T-helper 1 cell treated with Interleukin-12 subunit alpha and Interleukin-12 subunit beta and Interleukin-4 antibody, amounts not matched to agents 30 ng/mL and 1 ng/mL, for 36 hours (primary cell): ENCODE results near the gene RPTOR. TPM values are rescaled to one million over a fixed set of nuclear protein-coding genes. Genes with fewer than 3 reads are reported as not detected.

Experiments used
- intact Hi-C: fragments of 100-400 bp; cut with micrococcal nuclease; formaldehyde crosslinking; loops from one replicate; pipeline ENCODE4 v1.15.1; 2024
- total RNA-seq: library from RNA; stranded (reverse); gene quantifications from 2 replicates; pipeline ENCODE4 v1.2.3, GENCODE V29; 2022

RPTOR gene
- total RNA-seq, 1 donor from 2014 or later: 75.6 TPM

GRCh38 chr17:80773243-80773991 is 228.8 kb downstream of the RPTOR start:
- intact Hi-C loops: loop anchor here (1.0 kb wide), 1 partner anchor 8 kb away; no protein-coding TSS in a partner anchor

DNA sequence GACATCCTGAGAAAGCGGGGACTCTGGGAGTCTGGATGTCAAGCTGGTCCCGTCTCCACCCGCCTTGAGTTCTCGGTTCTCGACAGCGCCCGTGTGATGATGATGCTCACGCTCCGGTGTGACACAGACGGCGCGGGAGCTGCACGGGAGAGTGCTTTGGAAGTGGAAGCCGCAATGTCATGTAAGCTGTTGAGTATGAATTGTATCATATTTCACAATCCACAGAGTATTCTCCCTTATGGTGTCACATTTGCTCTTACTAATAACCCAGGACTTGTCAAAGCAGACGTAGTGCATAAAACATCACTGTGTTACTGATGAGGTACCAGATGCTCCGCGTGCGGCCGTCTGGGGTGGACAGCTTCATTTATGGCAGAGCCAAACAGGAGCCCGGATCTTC is 229.5 kb downstream of the RPTOR start:
- intact Hi-C loops: no loop called here

GRCh38 chr17:80774643-80775281 is 230.1 kb downstream of the RPTOR start:
- intact Hi-C loops: loop anchor here (1.0 kb wide), 1 partner anchor 9 kb away; no protein-coding TSS in a partner anchor

DNA sequence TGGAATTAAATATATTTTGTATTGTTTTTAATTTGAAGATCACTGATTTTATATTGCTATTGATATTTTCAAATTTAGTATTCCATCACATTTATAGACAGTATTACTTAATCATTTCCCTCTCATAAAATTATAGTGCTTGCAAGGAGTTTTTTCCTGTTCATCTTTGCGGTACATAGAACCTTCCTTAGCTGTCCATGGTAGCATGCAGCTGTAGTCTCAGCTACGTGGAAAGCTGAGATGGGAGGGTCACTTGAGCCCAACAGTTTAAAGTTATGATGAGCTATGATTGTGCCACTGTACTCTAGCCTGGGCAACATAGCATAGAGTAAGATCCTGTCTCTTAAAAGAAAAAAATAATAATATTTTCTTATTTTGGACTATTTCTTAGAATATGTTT is 231.2 kb downstream of the RPTOR start:
- intact Hi-C loops: loop anchor here (1.0 kb wide), 1 partner anchor 11 kb away; no protein-coding TSS in a partner anchor

- intact Hi-C loops: no loop called here
Observed at GRCh38 chr17:80777274-80777673, 232.6 kb downstream of the RPTOR start.

- intact Hi-C loops: no loop called here
Observed at GRCh38 chr17:80778716-80779115, 234.1 kb downstream of the RPTOR start.

DNA sequence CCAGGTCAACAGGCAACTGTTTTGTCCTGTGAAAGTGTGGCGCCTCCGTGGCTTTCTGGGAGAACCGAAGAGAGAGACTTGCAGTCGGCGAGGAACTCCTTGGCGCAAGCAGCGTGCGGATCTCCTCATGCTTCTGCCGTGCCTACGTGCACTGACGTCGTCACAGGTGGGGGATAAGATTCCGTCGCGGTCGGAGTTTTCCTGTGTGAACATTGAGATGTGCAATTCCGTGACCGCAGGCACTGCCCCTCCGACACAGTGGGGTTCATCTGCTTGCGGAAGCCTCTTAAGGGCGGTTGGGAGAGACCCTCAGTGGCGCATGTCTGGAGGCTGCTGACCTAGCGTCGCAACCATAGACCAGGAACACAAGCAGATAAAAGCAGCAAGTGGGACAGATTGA is 234.7 kb downstream of the RPTOR start:
- intact Hi-C loops: no loop called here

GRCh38 chr17:80779961-80780380 is 235.3 kb downstream of the RPTOR start:
- intact Hi-C loops: loop anchor here (2.0 to 10.0 kb wide), 3 partner anchors 48 to 305 kb away; partner anchors contain the start of gene NPTX1

GRCh38 chr17:80780381-80781198 is 236.0 kb downstream of the RPTOR start:
- intact Hi-C loops: loop anchor here (1.0 to 10.0 kb wide), 4 partner anchors 7 to 306 kb away; partner anchors contain the start of gene NPTX1

- intact Hi-C loops: loop anchor here (1.0 to 10.0 kb wide), 4 partner anchors 8 to 306 kb away; partner anchors contain the start of gene NPTX1
Observed at GRCh38 chr17:80781211-80781610, 236.6 kb downstream of the RPTOR start.

DNA sequence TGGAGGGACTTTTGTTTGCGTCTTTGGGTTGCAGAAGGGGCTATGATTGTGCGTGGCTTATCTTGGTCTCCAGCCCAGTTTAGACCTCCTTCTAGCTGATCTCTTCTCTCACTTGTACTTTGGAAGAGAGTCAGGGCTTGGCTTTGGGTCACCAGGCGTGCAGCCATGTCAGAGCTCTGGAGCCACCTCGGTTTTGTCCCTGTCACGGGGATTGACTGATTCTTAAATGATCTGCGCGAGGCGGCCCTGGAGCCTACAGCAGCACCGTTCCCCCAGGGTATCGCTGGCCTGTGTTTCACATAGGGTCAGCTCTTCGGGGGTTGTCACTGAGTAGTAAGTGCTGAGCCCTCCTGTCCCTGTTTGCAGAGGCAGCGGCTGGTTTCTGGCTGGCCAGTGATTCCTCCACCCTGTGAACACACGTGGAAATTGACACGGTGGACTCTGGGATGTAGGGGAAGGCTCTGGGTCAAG is 237.2 kb downstream of the RPTOR start:
- intact Hi-C loops: loop anchor here (1.0 to 10.0 kb wide), 5 partner anchors 9 to 307 kb away; partner anchors contain the start of gene NPTX1

DNA sequence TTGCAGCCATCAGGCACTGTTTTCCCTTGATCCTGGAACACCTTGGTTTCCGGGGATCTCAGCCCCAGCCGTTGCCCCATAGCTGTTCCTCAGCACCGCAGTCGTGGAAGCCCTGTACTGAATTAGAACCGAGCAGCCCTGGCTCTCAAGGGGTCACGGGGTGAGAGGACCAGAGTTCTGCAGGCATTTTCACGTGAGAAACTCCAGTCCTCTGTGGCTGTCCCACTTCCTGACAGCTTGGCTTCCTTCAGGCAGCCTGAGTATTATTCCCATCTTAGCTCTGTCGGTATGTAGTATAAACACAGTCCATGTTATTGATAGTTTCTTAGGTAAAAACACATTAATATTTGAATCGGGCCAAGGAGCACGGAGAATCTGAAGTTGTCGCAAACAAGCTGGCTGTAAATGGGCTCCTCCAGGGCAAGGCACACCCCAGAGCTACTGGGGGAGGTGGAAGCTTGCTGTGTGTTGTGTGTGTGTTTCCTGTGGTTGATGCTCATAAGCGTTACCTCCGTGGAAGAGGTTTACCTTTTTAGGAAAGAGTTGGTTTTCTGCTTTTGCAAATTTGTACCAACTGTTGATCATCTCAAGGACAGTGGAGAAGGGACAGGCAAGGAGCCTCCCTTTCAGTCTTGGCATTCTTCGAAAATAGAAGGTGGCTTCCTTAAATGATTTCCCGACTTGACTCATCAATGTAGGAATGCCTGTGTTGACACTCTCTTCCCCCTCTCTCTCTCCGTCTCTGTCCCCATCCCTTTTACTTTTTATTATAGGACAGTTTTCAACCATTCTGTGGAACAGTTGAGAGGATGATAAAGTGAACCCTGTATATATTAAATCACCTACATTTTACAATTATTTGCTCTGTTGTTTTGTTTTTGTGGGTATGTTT is 238.1 kb downstream of the RPTOR start:
- intact Hi-C loops: loop anchor here (1.0 to 10.0 kb wide), 5 partner anchors 9 to 308 kb away; partner anchors contain the start of gene NPTX1

DNA sequence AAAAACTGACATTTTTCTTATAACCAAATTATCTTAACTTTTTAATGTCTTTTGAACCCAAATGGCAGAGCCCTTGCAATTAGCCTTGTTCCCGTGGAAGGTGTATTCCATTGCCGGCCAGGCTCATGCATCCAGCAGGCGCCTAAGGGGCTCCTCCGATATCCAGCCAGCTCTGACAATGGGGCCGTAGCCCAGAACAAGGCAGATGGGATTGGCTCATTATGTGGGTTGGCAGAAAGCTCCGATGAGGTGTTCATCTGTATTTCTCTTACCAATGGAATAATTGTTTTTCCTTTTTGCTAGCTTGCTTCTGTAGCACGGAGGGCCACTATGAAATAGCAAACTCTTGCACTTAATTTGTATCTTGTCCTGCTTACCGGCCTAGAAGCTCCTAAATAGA is 238.8 kb downstream of the RPTOR start:
- intact Hi-C loops: loop anchor here (1.0 to 10.0 kb wide), 5 partner anchors 8 to 309 kb away; partner anchors contain the start of gene NPTX1

- intact Hi-C loops: loop anchor here (1.0 to 10.0 kb wide), 5 partner anchors 7 to 309 kb away; partner anchors contain the start of gene NPTX1
Observed at GRCh38 chr17:80783971-80784370, 239.3 kb downstream of the RPTOR start.

GRCh38 chr17:80785477-80786178 is 241.0 kb downstream of the RPTOR start:
- intact Hi-C loops: loop anchor here (10.0 kb wide), 1 partner anchor 311 kb away; the partner anchor contains the start of gene NPTX1

GRCh38 chr17:80786470-80786869 is 241.8 kb downstream of the RPTOR start:
- intact Hi-C loops: loop anchor here (10.0 kb wide), 1 partner anchor 312 kb away; the partner anchor contains the start of gene NPTX1

DNA sequence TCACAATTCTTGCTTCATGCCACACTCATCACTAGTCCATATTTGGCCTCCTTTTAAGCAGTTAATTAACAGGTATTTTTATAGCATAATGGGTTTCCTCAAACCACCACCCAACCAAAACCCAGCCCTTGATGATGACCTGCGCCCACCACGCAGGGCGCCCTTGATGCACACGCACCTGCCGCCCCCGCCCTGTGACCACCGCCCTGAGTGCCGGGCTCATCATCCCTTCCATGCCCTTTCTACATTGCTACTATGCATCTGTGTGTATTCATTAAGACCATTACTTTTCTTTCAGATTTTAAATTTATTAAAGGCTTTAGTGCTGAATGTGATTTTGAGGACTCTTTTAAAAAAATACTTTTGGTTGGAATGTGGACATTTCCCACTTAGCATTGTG is 242.2 kb downstream of the RPTOR start:
- intact Hi-C loops: loop anchor here (10.0 kb wide), 1 partner anchor 312 kb away; the partner anchor contains the start of gene NPTX1

DNA sequence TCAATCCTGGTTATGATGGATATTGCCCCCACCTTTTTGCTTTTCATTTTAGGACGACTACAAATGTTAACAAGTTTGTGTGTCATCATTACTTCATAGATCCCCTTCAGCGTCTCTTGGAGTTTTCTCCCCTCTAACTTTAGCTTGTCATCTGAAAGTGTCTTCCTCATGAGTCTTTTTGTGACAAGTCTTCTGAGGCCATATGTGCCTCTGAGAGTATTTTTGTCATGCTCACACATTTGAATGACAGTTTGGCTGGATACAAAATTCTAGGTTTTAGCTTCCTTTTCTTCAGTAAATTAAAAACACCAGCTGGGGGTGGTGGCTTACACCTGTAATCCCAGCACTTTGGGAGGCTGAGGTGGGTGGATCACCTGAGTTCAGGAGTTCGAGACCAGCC is 243.2 kb downstream of the RPTOR start:
- intact Hi-C loops: loop anchor here (10.0 kb wide), 1 partner anchor 313 kb away; the partner anchor contains the start of gene NPTX1

GRCh38 chr17:80789356-80789902 is 244.8 kb downstream of the RPTOR start:
- intact Hi-C loops: loop anchor here (10.0 kb wide), 1 partner anchor 315 kb away; the partner anchor contains the start of gene NPTX1
